HG03060 (cell line): ENCODE measurements around the gene PID1.
"Not testable (repeated sequence)": the region's sequence is repeated elsewhere in the genome, so short reads cannot be mapped to it uniquely, and the experiment has no call there.

Experiments used
- ATAC-seq: cut with Tn5 transposase; IDR thresholded peaks from one replicate; pipeline ENCODE4 v1.9.1; 2021; ENCODE audit warnings: low read depth, moderate number of reproducible peaks; ENCODE audit not compliant: unreplicated experiment

Gene PID1

GRCh38 chr2:229220254-229220653 is 50.8 kb downstream of the PID1 start:
- ATAC-seq: no peak

DNA sequence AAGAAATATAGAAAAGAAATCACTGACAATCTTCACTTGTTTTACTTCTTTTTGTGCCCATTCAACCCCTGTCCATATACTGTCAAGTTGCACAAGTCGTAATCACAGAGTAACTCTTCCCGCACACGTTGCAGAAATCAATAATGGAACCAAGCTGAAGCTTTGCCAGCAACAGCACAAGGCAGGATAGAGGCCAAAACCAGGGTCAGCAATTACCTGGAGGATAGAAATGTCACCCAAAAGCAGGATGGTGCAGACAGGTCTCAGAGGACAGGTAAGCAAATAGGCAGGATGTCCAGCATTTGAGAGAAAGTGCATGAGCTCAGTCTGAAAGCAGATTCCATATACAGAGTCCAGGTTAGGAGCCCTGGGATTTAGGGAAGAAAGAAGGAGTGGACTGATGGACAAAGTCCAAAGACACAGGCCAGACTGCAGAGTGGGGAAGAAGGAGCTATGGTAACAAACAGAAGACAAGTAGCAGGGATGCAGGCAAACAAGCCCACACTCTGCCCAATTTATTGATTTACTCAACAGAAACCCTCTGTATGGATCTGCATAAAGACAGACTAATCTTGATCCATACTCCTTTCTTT is 52.7 kb downstream of the PID1 start:
- no peak for ATAC-seq

DNA sequence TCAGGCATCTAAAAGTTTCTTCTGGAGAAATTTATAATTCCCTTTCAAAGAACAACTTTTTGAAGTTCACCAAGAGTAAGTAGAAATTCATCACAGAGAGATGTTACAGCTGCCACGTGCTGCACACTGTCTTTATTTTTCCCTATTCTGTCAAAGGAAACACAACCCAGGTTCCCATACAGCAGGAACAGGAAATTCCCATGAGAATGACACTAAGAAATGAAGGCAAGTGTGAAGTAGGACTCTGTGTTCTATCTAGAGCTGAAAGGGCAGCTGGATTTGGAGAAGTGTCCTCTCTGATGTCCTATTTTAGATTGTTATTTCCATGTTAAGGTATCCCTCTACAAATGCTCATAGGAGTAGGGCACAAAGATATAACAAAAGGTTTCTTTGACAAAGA is 58.8 kb downstream of the PID1 start:
- ATAC-seq: no peak

- ATAC-seq: no peak
Measured at GRCh38 chr2:229210641-229211040, 60.4 kb downstream of the PID1 start.

GRCh38 chr2:229206548-229206947 is 64.5 kb downstream of the PID1 start:
- ATAC-seq: no peak

GRCh38 chr2:229205704-229206103 is 65.4 kb downstream of the PID1 start:
- no peak for ATAC-seq

DNA sequence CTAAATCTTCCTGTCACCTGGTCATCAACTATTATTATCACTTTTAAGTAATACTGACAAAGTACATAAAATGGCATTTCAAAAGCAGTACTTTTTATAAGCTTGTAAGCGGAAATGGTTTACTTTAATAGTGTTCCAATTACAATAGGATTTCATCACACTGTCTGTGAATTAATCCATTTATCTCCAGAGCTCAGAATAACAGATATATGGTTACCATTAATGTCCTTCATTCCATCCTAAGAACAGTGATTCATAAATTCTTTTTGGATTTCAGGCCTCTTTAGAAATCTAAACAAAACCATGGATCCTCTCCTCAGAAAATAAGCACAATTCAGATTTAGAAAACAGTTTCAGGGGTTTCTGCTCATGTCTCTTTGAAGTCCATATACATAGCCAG is 68.4 kb downstream of the PID1 start:
- ATAC-seq: no peak

- no peak for ATAC-seq
Measured at GRCh38 chr2:229201521-229201920, 69.6 kb downstream of the PID1 start.

DNA sequence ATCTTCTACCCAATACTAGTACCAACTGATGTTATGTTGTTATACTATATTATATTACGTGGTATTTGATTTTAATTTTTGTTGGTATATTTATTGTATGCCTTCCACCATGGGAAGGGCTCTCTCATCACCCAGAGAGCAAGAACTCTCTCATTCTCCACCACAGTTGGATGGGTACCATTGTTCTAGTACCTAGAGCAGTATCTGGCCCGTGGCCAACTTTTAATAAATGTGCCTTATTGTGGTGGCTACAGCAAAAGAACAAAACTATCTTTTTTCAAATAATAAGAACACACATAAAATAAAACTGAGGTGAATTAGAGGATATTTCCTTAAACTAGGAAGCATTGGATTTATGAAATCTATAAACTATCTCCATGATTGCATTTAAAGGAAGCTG is 71.8 kb downstream of the PID1 start:
- ATAC-seq: no peak

- no peak for ATAC-seq
Measured at GRCh38 chr2:229196448-229196847, 74.6 kb downstream of the PID1 start.

DNA sequence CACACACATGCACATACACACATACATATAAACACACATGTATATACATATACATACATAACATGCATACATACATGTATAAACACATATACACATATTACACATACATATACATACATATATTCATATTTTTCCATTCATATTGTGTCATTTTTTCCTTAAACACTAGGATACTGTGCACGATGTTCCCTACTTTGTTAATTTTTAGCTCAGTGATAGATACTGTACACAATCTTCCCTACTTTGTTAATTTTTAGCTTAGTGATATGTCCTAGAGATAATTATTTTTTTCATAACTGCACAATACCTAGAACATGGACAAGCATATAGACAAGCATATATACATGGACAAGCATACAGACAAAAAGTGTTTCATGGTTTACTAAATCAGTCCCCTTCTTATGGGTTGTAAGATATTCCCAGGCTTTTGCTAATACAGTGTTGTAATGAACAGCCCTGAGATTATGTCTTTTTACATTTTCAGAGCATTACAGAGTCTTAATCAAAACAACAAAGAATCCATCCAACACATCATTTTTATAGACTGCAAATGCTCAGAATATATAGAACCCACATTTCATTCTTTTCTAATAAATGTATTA is 75.6 kb downstream of the PID1 start:
- no peak for ATAC-seq

GRCh38 chr2:229193281-229193680 is 77.8 kb downstream of the PID1 start:
- ATAC-seq: no peak

DNA sequence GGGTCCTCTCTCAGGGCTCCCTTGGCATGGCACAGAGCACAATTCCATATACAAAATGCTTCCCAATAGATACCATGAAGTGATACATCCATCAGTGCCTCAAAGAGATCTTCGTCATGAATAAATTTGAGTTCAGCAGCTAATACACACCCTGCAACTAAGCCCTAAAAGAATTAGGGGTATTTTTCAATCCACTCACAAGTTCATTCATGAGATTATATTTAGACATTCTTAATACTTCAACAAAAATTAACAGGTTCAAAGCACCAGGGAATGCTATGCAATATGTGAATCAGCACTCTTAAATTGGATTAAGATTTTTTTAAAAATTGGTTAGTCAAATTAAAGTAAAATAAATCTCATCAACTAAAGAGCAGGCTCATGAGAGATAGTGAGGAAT is 79.7 kb downstream of the PID1 start:
- no peak for ATAC-seq

DNA sequence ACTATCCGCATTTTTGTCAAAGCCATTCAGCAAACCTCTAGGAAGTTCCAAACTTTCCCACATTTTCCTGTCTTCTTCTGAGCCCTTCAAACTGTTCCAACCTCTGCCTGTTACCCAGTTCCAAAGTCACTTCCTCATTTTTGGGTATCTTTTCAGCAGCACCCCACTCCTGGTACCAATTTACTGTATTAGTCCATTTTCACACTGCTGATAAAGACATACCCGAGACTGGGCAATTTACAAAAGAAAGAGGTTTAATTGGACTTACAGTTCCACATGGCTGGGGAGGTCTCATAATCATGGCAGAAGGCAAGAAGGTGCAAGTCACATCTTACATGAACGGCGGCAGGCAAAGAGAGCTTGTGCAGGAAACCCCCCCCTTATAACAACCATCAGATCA is 84.0 kb downstream of the PID1 start:
- not testable (repeated sequence) for ATAC-seq

DNA sequence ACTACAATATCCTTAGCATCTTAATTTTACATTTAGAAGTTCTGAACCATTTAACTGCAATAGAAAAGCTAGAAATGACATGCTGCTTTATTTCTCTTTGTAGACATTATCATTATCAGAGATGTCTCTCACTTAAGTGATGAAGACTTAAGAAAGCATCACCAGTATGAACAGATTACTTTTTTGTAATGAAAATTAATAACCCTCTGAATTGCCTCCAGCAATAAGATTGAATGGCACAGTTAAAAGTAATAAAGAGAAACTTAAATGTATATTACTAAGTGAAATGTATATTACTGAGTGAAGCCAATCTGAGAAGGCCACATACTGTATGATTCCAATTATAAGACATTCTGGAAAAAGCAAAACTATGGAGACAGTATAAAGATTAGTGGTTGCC is 89.4 kb downstream of the PID1 start:
- ATAC-seq: no peak

DNA sequence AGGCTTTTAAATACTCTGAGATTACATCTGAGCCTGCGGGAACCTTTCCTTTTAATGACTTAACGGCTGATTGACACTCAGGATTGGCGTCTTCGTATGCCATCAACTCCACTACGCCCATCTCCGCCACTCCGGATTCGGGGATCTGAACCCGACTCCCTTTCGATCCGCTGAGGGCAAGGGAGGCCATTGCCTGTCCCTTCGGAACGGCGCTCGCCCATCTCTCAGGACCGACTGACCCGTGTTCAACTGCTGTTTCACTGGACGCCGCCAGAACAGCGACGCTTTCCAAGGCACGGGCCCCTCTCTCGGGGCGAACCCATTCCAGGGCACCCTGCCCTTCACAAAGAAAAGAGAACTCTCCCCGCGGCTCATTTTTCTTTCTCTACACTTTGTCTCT is 90.4 kb downstream of the PID1 start:
- ATAC-seq: no peak

DNA sequence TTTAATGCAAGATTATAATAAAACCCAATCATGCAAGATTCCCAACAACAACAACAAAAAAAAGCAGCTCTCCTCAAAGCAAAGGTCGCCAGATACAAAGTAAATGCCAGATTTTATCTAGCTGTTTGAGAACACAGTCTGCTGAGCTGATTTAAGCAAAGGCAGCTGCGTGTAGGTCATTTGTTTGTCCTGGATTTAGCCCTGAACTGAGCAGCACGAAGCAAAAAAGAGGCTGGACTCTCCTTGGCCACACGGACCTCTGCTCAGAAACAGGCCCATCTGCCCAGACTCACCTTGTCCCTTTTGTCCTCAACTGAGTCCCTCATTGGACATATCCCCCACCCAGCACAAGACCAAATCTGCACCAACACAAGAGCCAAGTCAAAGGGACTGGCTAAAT is 91.5 kb downstream of the PID1 start:
- no peak for ATAC-seq

GRCh38 chr2:229178706-229179105 is 92.4 kb downstream of the PID1 start:
- ATAC-seq: no peak

- no peak for ATAC-seq
Measured at GRCh38 chr2:229178117-229178516, 93.0 kb downstream of the PID1 start.

DNA sequence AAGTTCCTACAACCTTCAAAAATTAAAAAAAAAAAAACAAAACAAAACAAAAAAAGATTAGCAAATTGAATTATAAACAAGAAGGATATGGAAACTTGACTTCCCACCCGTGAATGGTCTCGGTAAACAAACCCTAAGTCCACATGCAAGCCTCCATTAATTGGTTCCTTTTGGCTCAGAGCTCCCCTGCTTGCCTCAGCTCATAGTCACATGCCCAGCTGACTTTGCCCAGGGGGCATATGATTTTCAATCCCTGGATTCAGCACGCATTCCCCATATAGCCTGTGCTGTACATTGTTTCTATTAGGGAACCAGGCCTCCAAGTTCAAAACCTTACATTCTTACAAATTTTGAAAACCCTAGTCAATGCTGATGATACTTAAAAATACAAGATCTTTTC is 95.0 kb downstream of the PID1 start:
- ATAC-seq: no peak

DNA sequence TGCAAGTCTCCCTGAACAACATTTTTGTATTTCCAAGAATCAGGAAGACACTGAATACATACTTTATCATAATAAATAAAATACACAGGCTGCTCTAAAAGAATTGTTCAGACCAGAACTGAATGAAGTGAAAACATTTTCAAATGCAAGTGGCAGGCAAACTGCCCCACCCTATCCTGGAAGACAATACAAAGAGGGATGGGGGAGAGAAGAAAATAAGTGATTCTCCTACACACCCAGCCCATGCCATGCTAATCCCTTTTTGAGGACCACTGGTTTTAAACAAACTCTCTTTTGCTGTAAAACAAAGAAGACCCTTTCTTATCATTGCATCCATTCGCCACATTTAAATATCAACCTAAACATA is 95.6 kb downstream of the PID1 start:
- no peak for ATAC-seq

GRCh38 chr2:229174794-229175496 is 96.1 kb downstream of the PID1 start:
- no peak for ATAC-seq
